Effector memory CD8-positive, alpha-beta T cell (primary cell): ENCODE measurements around the gene DAPK2.
A peak's percentile ranks its signal among the peaks of the same experiment; 100 is the strongest.

ENCODE experiments used
- ATAC-seq: fragments of 150-1000 bp; cut with Tn5 transposase; replicated peaks from 2 replicates; pipeline ENCODE4 v1.10.0; 2021; ENCODE audit warnings: mild to moderate bottlenecking, moderate library complexity
- DNase-seq, 3 experiments: peaks; one replicate each; pipeline ENCODE4 v3.0.0; 2021
- H3K27ac Mint-ChIP-seq, 2 donors: one replicate each; pipeline ENCODE4 v1.8.0; 2022; ENCODE audit warnings: mild to moderate bottlenecking in 2 of 2, mixed read lengths in 2 of 2, moderate library complexity in 2 of 2
- H3K27me3 Mint-ChIP-seq, 2 donors: one replicate each; pipeline ENCODE4 v1.8.0; 2022; ENCODE audit warnings: mixed read lengths in 2 of 2
- H3K36me3 Mint-ChIP-seq: one replicate; pipeline ENCODE4 v1.8.0; 2022; ENCODE audit warnings: mild to moderate bottlenecking, moderate library complexity, mixed read lengths; ENCODE audit not compliant: insufficient read depth
- H3K4me1 Mint-ChIP-seq, 2 donors: one replicate each; pipeline ENCODE4 v1.8.0; 2022; ENCODE audit warnings: low read depth in 2 of 2, mixed read lengths in 2 of 2
- H3K4me3 Mint-ChIP-seq, 2 donors: one replicate each; pipeline ENCODE4 v1.8.0; 2022; ENCODE audit warnings: mild to moderate bottlenecking in 2 of 2, mixed read lengths in 2 of 2, moderate library complexity in 2 of 2
- H3K9me3 Mint-ChIP-seq, 2 donors: one replicate each; pipeline ENCODE4 v1.8.0; 2022; ENCODE audit warnings: mixed read lengths in 2 of 2

The DAPK2 gene

DNA sequence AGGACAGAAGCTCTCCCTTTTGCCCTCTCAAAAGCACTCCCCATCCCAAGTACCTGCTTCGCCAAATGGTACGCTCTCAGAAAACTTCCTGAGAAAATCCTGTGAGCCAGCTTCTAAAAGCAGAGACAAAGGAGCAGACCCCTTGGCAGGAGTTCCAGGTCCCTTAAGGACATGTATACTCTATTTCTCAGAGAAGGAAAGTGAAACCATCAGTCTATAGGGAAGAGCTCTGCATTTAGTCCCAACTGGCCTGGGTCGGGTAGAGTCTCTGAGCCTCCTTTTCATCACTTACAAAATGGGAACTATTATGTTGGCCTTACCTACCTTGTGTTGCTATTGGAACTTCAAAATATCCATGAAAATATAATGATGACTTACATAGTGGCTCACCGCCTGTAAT is 19.7 kb downstream of the DAPK2 start:
- Mint-ChIP-seq H3K27ac (no peak overlapping the region), H3K27me3 (no peaks in the 10 kb centered on the region), H3K4me3 (no peak overlapping the region), H3K9me3 (no peaks in the 10 kb centered on the region), H3K36me3 (no peaks in the 10 kb centered on the region), H3K4me1 (peaks cover 11 to 18% of the 10 kb centered on the region in 2 donors)
- DNase-seq (no peak), ATAC-seq (no peak)

DNA sequence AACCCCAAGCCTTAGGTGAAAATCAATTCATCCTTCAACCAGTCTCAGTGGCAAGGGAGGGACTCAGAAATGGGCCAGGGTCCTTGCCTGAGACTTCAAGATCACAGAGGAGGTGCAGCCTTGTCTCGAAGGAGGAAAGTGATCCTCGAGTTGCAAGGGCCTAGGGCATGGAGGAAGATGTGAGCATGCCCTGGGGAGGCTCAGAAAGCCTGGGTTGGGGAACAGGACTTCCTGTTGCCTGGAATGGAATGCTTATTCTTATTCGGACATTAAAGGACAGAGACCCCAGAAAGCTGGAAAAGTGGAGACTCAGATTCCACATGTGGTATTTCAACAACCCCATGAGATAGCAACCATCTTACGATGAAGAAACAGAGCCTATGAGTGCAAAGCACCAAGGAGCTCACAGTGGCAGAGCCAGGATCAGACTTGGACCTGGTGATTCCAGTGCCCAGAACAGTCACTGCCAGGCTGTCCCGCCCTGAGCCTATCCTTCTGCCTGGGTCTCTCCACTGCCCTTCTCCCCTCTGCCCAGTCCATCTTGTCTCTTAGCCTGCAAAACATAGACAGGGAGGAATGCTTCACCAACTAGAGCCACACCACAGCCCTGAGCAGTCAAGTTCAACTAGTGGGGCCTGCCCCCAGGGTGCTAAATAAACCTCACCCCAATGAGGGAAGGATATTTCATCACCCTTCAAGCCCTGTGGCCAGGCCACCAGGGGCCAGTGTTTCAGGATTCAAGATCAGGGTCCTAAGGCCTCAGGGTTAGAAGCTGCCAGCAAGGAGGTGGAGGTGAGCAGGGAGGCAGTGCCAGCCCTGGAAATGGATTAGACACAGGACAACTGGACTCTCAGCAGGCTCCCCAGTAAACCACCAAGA is 21.9 kb downstream of the DAPK2 start:
- no peak for ATAC-seq
- Mint-ChIP-seq H3K9me3 (no peaks in the 10 kb centered on the region), H3K4me1 (peaks cover 3% of the 10 kb centered on the region in 2 donors), H3K27me3 (no peaks in the 10 kb centered on the region), H3K36me3 (no peaks in the 10 kb centered on the region), H3K4me3 (no peak overlapping the region), H3K27ac (peak overlapping the region in 1 of 2 donors; percentile 38)
- no peak for DNase-seq

DNA sequence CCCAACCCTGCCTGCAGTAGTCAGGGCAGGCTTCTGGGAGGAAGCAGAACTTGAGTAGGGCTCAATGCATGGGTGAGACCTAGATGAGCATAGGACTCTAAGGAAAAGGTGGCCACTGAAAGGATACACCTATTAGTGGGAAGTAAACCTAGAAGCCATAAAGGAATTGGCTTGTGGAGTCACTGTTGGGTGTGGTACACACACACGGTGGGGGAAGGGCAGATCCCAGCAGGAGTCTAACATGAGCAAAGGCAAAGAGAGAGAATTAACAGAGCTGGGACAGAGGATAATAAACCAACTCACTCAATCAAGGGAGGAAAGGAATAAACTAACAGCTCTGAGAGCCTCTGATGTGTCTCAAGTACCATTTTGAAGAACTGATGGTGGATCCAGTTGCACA is 23.1 kb downstream of the DAPK2 start:
- no peaks in the 10 kb centered on the region for H3K9me3 Mint-ChIP-seq
- H3K36me3 Mint-ChIP-seq = no peaks in the 10 kb centered on the region
- no peak overlapping the region for H3K4me3 Mint-ChIP-seq
- no peak for ATAC-seq
- H3K4me1 Mint-ChIP-seq = no peaks in the 10 kb centered on the region
- DNase-seq = no peak
- H3K27ac Mint-ChIP-seq = no peak overlapping the region
- H3K27me3 Mint-ChIP-seq = no peaks in the 10 kb centered on the region

DNA sequence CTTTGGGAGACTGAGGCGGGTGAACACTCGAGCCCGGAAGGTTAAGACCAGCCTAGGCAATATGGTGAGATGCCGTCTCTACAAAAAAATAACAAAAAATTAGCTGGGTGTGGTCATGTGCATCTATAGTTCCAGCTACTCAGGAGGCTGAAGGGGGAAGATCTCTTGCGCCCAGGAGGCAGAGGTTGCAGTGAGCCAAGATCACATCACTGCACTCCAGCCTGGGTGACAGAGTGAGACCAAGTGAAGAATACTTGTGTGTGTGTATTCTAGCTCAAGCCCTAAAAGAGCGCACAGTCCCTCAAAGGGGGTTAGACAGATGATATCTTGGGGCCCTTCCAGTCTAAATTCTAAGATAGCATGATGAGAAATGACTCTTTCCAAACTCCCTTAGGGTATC is 23.7 kb downstream of the DAPK2 start:
- Mint-ChIP-seq H3K4me3 (no peak overlapping the region), H3K4me1 (no peaks in the 10 kb centered on the region), H3K27me3 (no peaks in the 10 kb centered on the region), H3K36me3 (no peaks in the 10 kb centered on the region), H3K9me3 (no peaks in the 10 kb centered on the region), H3K27ac (no peak overlapping the region)
- DNase-seq (no peak), ATAC-seq (no peak)

DNA sequence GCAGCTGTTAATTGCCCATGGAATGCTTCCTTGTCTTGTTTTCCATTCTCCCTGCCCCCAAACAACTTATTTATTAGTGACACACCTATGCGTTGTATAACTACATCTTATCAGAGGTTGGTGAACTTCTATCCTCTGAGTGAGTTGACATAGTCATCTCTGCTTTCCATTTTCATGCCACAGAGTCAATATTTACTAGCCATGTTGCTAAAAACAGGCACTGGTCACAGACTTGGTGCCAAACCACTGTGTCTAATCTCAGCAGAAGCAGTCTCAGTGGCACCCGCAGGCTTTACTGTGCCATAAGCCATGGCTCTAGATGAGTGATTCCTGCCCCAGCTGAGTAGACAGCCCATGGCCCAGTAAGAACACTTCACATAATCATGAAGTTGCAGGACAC is 26.5 kb downstream of the DAPK2 start:
- no peaks in the 10 kb centered on the region for H3K36me3 Mint-ChIP-seq
- H3K27ac Mint-ChIP-seq = peak overlapping the region in 1 of 2 donors; percentile 4
- no peak overlapping the region for H3K4me3 Mint-ChIP-seq
- no peak for DNase-seq
- peak; percentile 36 for ATAC-seq
- H3K9me3 Mint-ChIP-seq = no peaks in the 10 kb centered on the region
- H3K27me3 Mint-ChIP-seq = no peaks in the 10 kb centered on the region
- H3K4me1 Mint-ChIP-seq = peaks cover 3% of the 10 kb centered on the region in 2 donors

DNA sequence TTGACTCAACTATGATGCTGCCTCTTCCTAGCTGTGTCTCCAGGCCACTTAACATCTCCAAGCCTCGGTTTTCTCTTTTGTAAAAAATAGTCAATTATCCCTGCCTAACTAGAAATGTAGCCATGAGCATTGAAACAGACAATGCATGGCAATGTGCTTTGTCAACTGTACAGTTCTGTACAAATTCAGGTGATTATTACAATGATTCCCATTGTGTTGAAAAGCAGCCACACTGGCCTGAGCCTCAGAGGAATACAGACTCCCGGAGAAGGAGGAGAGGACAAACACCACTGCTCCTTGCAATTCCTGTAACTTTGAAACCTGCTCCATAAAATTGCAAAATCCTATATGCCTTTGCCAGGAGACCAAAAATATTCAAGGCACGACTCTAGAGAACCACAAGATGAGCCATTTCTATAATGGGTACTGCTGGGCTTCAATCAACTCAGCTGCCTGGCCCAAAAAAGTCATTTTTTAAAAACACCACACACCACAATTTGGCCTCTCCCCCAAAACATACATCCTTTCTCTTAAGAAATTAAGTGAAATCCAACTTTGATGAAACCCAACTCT is 28.6 kb downstream of the DAPK2 start:
- no peak for DNase-seq
- peaks cover 6 to 9% of the 10 kb centered on the region in 2 donors for H3K4me1 Mint-ChIP-seq
- no peaks in the 10 kb centered on the region for H3K36me3 Mint-ChIP-seq
- no peaks in the 10 kb centered on the region for H3K27me3 Mint-ChIP-seq
- H3K9me3 Mint-ChIP-seq = no peaks in the 10 kb centered on the region
- ATAC-seq = no peak
- H3K4me3 Mint-ChIP-seq = no peak overlapping the region
- H3K27ac Mint-ChIP-seq = peak overlapping the region in 1 of 2 donors; percentile 57

DNA sequence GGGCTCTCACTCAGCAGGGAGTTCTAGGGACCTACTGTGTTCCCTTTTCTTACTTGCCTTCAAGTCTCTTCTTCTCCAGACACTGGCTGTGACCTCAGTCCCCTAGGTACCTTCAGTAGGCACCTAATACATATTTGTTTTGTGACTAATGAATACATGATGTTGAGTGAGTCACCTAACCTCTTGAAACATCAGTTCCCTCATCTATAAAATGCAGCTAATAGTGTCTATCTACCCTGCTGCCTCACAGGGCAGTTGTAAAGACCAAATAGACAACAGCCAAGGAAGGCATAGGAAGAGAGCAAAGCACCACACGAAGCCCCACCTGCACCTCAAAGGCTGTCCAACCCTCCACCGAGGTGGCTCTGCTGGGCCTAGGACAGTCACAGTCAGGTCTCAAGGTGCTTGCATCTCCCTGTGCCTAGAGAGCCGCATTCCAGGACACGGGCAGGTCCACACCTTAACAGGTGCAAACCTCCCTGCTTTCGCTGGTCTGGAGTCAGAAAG is 29.1 kb downstream of the DAPK2 start:
- no peak for ATAC-seq

DNA sequence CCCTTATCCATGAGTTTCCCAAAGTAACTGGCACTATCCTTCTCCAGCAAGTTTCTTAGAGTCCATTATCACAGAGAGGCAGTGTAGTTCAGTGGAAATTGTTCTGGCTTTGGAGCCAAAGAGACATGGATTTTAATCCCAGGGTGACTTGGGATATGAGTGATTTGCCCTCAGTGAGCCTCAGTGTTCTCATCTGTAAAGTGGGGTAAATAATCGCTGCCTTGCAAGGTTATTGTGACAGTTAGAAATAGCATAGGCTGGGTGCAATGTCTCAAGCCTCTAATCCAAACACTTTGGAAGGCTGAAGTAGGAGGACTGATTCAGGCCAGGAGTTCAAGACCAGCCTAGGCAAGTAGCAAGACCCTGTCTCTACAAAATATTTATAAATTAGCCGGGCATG is 30.0 kb downstream of the DAPK2 start:
- ATAC-seq = no peak
- no peak for DNase-seq
- H3K4me3 Mint-ChIP-seq = no peak overlapping the region
- H3K4me1 Mint-ChIP-seq = peaks cover 11 to 13% of the 10 kb centered on the region in 2 donors
- peak overlapping the region; percentile 47 to 82 for H3K27ac Mint-ChIP-seq
- H3K27me3 Mint-ChIP-seq = no peaks in the 10 kb centered on the region
- no peaks in the 10 kb centered on the region for H3K9me3 Mint-ChIP-seq
- H3K36me3 Mint-ChIP-seq = no peaks in the 10 kb centered on the region

More for the DNA sequence above, 29.1 kb downstream of the DAPK2 start:
- no peaks in the 10 kb centered on the region for H3K36me3 Mint-ChIP-seq
- H3K27me3 Mint-ChIP-seq = no peaks in the 10 kb centered on the region
- no peak for DNase-seq
- H3K27ac Mint-ChIP-seq = peak overlapping the region in 1 of 2 donors; percentile 57
- peaks cover 6 to 9% of the 10 kb centered on the region in 2 donors for H3K4me1 Mint-ChIP-seq
- no peaks in the 10 kb centered on the region for H3K9me3 Mint-ChIP-seq
- H3K4me3 Mint-ChIP-seq = no peak overlapping the region

DNA sequence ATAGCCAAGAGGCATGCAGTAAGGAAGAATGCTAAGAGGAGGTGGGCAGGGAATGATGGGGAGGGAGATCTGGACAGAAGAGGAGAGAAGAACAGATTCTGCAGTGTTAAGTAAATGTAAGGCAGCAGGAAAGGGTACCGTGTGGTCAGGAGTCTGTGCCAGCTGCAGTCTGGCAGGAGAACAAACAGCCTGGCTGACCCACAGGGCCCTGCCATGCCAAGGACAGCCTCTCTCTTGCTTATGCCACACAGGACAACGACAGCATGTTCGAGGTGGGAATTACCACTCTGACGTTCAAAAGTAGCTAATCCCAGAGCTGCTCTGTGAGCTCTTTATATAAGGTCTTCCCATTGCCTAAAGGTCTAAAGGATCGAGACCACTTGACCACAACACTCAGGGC is 31.3 kb downstream of the DAPK2 start:
- no peaks in the 10 kb centered on the region for H3K27me3 Mint-ChIP-seq
- peaks cover 12% of the 10 kb centered on the region for H3K36me3 Mint-ChIP-seq
- H3K4me1 Mint-ChIP-seq = peaks cover 24 to 25% of the 10 kb centered on the region in 2 donors
- ATAC-seq = no peak
- peak overlapping the region; percentile 78 to 99 for H3K27ac Mint-ChIP-seq
- DNase-seq = no peak
- no peaks in the 10 kb centered on the region for H3K9me3 Mint-ChIP-seq
- H3K4me3 Mint-ChIP-seq = no peak overlapping the region

DNA sequence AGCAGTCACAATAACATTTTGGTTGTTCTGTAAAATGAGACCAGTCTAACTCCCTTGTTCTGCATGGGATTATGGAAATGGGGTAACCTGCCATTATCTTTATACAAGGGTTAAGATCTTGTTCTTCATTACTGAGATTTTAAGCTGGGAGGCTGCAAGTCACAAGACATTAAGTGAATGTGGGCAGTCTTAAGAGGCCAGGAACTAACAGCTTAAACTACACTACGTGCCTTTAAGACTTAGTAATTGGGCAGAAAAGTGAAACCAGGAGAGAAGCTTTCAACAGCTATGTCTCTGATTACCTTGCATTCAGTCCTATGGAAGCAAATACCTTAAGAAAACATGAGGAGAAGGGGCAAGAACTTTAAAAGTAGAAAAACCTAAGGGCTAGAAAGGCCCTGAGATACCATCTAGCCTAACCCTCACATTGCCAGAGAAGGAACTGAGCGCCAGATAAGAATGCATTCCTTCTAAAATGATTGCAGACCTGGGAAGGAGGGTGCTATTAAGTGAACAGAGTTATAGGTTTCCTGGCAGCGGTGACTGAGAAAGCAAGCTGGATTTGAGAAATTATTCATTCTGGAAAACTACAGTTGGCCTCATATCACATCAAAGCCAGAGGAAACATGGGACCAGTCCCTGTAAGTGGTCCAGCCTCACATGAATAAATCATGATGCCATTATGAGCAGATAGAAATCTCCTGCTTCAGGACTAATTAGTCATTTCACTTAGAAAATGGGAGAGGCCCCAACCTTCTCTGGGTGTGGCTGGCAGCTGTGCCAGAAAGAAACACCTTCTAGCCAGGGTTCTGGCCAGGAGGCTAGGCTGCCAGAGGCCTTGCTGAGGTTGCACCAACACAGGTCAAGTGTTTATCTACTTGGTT is 32.9 kb downstream of the DAPK2 start:
- Mint-ChIP-seq H3K4me1 (peaks cover 38 to 40% of the 10 kb centered on the region in 2 donors), H3K9me3 (no peaks in the 10 kb centered on the region), H3K36me3 (peaks cover 19% of the 10 kb centered on the region), H3K27ac (peak overlapping the region; percentile 78 to 99), H3K27me3 (no peaks in the 10 kb centered on the region), H3K4me3 (peak overlapping the region; percentile 6 to 23)
- DNase-seq (no peak), ATAC-seq (no peak)

DNA sequence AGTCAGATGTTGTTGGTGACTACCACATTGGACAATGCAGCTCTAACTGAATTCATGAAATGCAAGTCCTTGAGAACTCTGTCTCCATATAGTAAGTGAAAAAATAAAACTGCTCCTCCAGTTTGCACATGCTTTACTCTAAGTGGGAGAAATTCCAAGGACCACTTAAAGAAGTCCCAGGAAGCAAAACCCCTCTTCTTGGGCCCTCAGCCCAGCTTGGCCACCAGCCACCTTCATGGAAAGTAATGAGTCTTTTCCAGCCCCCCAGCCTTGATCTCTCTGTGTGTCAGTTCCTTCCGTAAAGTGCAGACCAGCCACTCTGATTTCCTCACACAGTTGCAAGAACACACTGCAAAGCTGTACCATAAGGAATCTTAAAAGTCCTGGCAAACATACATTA is 34.5 kb downstream of the DAPK2 start:
- DNase-seq (no peak), ATAC-seq (no peak)
- H3K4me1 Mint-ChIP-seq = peaks cover 38 to 43% of the 10 kb centered on the region in 2 donors
- no peaks in the 10 kb centered on the region for H3K9me3 Mint-ChIP-seq
- peak overlapping the region in 1 of 2 donors; percentile 43 for H3K4me3 Mint-ChIP-seq
- peaks cover 22% of the 10 kb centered on the region for H3K36me3 Mint-ChIP-seq
- no peaks in the 10 kb centered on the region for H3K27me3 Mint-ChIP-seq
- peak overlapping the region; percentile 98 to 99 for H3K27ac Mint-ChIP-seq

DNA sequence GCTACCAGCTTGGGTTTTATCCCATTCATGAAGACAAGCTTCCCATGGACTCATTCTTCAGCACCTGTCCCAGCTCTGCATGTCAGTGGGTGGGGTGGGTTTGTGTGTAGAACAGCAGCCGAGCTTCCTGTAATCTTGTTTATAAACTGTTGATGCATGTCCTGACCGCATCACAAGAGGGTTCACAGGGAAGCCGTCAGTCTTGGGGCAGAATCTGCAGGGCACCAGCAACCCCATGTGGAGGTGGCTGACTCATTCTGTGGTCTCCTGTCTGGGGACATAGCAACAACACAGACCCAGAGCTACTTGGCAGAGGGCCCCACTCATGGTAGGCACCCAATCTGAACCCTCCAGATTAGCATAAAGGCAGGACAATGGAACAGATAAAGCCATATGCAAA is 35.6 kb downstream of the DAPK2 start:
- peak overlapping the region; percentile 84 to 85 for H3K4me3 Mint-ChIP-seq

DNA sequence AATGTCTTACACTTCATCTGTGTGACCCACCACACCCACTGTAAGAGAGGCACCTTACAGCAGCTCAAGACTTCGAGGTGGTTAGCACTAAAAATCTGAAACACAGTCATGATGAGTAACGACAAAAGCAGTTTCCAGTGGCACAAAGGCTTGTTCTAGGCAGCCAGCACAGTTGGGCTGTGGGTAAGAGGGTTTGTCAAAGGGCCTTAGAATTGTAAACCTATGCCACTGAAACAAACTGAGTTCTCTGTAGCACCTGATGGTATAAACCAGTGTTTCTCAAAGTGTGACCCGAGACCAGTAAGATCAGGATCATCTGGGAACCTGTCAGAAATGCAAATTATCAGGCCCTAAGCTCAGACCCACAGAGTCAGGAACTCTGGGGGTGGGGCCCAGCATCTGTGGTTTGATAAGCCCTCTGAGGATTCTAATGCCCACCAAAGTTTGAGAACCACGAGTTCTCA is 36.5 kb downstream of the DAPK2 start:
- Mint-ChIP-seq H3K4me3 (peak overlapping the region; percentile 84 to 85), H3K4me1 (peaks cover 44 to 46% of the 10 kb centered on the region in 2 donors)
- DNase-seq = peak; percentile 40 to 61 (median 48)

More for the DNA sequence above, 35.6 kb downstream of the DAPK2 start:
- H3K27ac Mint-ChIP-seq = peak overlapping the region; percentile 98 to 99
- H3K36me3 Mint-ChIP-seq = peaks cover 22% of the 10 kb centered on the region
- DNase-seq (peak; percentile 83 to 86 (median 86)), ATAC-seq (peak; percentile 94)
- no peaks in the 10 kb centered on the region for H3K9me3 Mint-ChIP-seq
- H3K27me3 Mint-ChIP-seq = no peaks in the 10 kb centered on the region
- H3K4me1 Mint-ChIP-seq = peaks cover 42 to 43% of the 10 kb centered on the region in 2 donors

More for the DNA sequence above, 36.5 kb downstream of the DAPK2 start:
- Mint-ChIP-seq H3K27me3 (no peaks in the 10 kb centered on the region), H3K27ac (peak overlapping the region; percentile 98 to 99), H3K36me3 (peaks cover 22% of the 10 kb centered on the region), H3K9me3 (no peaks in the 10 kb centered on the region)
- ATAC-seq = peak; percentile 50
